ENCODE results near the gene P2RX6. TPM values are rescaled to one million over a fixed set of nuclear protein-coding genes. Genes with fewer than 3 reads are reported as not detected.
"Not testable (repeated sequence)": the region's sequence is repeated elsewhere in the genome, so short reads cannot be mapped to it uniquely, and the experiment has no call there.

The P2RX6 gene
- total RNA-seq, 6 donors from 2014 or later: 0.39 to 22.0 (median 0.65) TPM

DNA sequence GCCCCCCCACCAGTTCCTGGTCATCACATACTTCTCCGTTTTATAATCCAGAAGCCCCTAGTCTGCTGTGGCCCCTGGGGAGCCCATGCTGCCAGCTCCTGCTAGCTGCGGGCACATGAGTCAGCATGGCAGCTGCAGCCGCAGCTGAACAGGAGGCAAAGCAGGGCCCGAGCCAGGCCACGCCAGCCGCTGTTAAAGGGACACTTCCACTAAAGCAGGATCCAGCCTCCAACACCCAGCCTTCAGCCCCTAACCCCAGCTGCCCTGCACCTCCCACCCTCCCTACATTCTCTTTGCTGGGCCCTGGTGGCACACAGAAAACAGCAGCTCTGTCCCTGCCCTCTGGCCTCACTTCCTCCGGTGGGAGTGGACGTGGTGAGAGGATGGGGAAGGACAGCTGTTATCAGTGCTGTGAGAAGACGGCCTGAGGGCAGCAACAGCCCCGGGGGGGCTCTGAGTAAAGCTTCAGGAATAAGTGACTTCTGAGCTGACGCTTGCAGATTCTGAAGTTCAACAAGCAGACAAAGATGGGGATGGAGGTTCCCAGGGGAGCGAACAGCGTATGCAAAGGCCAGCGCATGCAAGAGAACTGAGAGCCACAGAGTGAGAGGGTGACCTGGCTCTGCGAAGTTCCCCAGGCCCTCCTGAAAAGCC lies 30.1 kb downstream of the P2RX6 start:
- H3K9me3 ChIP-seq: no peaks in the 10 kb centered on the region
- H3K27me3 ChIP-seq: no peaks in the 10 kb centered on the region
- H3K27ac ChIP-seq: peak overlapping the region in 1 of 4 donors; percentile 49
- H3K4me3 ChIP-seq: peak overlapping the region in 3 of 4 donors; percentile 31 to 53 (median 42)
- H3K4me1 ChIP-seq: peaks cover 12 to 16% (median 14%) of the 10 kb centered on the region in 4 donors
- WGBS, 2 donors: 20 to 26% methylated on average over 13 to 15 of the region's 15 CpGs
- TF ChIP-seq EP300 (IDR thresholded peaks at IDR 0.05): no peak
- TF ChIP-seq POLR2A (IDR thresholded peaks at IDR 0.05): no peak
- no peak for TF ChIP-seq POLR2AphosphoS5 (IDR thresholded peaks at IDR 0.05)
- TF ChIP-seq, protein P1, sequence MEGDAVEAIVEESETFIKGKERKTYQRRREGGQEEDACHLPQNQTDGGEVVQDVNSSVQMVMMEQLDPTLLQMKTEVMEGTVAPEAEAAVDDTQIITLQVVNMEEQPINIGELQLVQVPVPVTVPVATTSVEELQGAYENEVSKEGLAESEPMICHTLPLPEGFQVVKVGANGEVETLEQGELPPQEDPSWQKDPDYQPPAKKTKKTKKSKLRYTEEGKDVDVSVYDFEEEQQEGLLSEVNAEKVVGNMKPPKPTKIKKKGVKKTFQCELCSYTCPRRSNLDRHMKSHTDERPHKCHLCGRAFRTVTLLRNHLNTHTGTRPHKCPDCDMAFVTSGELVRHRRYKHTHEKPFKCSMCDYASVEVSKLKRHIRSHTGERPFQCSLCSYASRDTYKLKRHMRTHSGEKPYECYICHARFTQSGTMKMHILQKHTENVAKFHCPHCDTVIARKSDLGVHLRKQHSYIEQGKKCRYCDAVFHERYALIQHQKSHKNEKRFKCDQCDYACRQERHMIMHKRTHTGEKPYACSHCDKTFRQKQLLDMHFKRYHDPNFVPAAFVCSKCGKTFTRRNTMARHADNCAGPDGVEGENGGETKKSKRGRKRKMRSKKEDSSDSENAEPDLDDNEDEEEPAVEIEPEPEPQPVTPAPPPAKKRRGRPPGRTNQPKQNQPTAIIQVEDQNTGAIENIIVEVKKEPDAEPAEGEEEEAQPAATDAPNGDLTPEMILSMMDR (IDR thresholded peaks at IDR 0.05): no peak
- no peaks in the 10 kb centered on the region for H3K36me3 ChIP-seq
- ATAC-seq (ENCODE audit: low FRiP score in 2 of 2) (peak; percentile 1 to 46), DNase-seq (peak in 1 of 2 donors; percentile 83)

DNA sequence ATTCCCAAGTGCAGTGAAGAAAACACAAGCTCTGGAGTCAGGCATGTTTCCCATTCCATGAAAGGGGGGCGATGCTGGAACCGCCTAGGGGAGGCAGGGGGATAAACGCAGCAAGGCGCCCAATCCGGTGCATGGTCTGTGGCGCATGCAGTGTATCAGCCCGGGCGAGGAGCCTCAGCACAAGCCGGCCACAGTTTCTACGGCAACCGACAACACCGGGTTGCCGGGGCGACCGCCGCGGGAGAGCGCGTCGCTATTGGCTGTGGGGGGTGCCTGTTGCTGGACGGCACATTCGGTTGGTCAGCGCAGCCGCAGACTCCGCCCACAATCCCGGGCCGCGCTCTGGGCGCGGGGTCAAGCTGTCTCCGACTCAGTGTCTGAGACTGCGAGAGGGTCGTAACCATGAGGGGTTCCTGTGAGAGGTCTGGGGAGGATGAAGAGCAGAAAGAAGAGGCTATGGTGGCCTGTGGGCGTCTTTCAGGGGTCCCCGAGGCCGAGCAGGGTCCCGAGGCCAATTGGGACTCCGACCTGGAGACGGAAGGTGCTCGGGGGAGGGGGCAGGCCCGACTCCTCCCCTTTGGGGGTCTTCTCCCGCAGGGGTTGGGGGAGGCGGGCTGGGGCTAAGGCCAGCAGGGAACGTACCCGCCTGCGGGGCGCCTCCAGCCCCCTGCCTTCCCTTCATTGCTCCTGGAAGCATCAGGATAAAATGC lies 30.8 kb downstream of the P2RX6 start, which contains the start of gene LRRC74B:
TSS of gene LRRC74B (plus strand) at position 362 of the 710 bp plus-strand sequence. CDS start at position 403, 41 bp downstream.
- DNase-seq (peak; percentile 86 to 97), ATAC-seq (ENCODE audit: low FRiP score in 2 of 2) (peak; percentile 86 to 97)
- Histone ChIP-seq H3K4me1 (peaks cover 12 to 16% (median 14%) of the 10 kb centered on the region in 4 donors), H3K27ac (peak within 1 kb of the TSS in 1 of 4 donors; percentile 49), H3K27me3 (no peaks in the 10 kb centered on the region), H3K4me3 (peak within 1 kb of the TSS in 3 of 4 donors; percentile 31 to 53 (median 42)), H3K9me3 (no peaks in the 10 kb centered on the region), H3K36me3 (no peaks in the 10 kb centered on the region)
- WGBS, 2 donors: 3 to 39% methylated on average over 8 to 33 of the region's 47 CpGs
- TF ChIP-seq POLR2A (IDR thresholded peaks at IDR 0.05): peak in 1 of 4 donors; percentile 7
- TF ChIP-seq, protein P1 (IDR thresholded peaks at IDR 0.05): no peak

DNA sequence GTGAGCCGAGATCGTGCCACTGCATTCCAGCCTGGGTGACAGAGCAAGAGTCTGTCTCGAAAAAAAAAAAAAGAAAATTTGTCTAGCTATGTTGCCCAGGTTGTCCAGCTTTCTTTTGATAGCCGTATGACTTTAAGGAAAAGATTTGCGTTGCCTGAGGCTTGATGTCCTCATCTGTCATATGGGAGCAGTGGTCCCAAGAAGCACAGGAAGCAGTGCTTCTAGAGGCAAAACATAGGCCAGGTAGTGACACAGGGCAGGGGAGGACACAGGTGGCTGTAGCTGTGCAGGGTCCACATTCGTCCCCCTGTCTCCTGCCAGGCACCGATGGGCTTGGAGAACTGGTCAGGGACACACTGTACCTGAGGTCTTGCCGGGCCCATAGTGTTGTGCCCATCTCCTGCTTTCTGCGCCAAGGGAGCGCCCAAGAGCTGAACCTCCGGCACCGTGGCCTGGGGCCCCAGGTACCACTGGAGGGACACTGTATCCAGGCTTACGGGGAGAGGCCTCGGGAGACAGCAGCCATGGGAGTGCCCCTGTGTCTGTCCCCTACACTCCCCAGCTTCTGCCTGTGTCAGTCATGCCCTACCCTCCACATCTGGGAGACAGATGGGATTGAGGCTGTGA lies 32.2 kb downstream of the P2RX6 start:
- ATAC-seq (ENCODE audit: low FRiP score in 2 of 2) (no peak), DNase-seq (no peak)
- 90 to 92% methylated on average over 8 to 14 of the region's 14 CpGs for WGBS, 2 donors
- no peaks in the 10 kb centered on the region for H3K9me3 ChIP-seq
- H3K27me3 ChIP-seq: no peaks in the 10 kb centered on the region
- no peak for TF ChIP-seq EP300 (IDR thresholded peaks at IDR 0.05)
- TF ChIP-seq, protein P1 (IDR thresholded peaks at IDR 0.05): no peak
- no peak for TF ChIP-seq POLR2A (IDR thresholded peaks at IDR 0.05)
- TF ChIP-seq POLR2AphosphoS5 (IDR thresholded peaks at IDR 0.05): no peak
- no peak overlapping the region for H3K4me3 ChIP-seq
- no peak overlapping the region for H3K27ac ChIP-seq
- peaks cover 12 to 16% (median 14%) of the 10 kb centered on the region in 4 donors for H3K4me1 ChIP-seq
- no peaks in the 10 kb centered on the region for H3K36me3 ChIP-seq

DNA sequence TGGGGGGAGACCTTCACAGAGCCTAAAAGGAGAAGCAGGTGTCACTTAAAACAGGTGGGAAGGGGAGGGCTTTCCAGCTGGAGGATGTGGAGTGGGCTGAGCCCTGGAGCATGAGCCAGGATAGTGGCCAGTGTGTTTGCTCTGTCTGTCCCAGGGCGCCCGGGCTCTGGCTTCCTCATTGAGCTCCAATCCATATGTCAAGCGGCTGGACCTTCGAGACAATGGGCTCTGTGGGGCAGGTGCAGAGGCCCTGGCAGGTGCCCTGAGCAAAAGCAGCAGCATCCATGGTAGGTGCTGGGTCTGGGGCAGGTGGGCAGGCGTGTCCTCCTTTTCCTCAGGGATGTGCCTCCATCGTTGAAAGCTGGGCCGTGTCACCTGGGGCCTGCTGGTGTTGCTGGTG lies 32.8 kb downstream of the P2RX6 start:
- Histone ChIP-seq H3K9me3 (no peaks in the 10 kb centered on the region), H3K4me3 (no peak overlapping the region), H3K36me3 (no peaks in the 10 kb centered on the region), H3K27ac (no peak overlapping the region), H3K27me3 (no peaks in the 10 kb centered on the region), H3K4me1 (peaks cover 12 to 16% (median 14%) of the 10 kb centered on the region in 4 donors)
- 72 to 83% methylated on average over 2 to 7 of the region's 7 CpGs for WGBS, 2 donors
- TF ChIP-seq, protein P1 (IDR thresholded peaks at IDR 0.05): no peak
- TF ChIP-seq POLR2A (IDR thresholded peaks at IDR 0.05) (no peak), EP300 (IDR thresholded peaks at IDR 0.05) (no peak), POLR2AphosphoS5 (IDR thresholded peaks at IDR 0.05) (no peak)
- ATAC-seq (ENCODE audit: low FRiP score in 2 of 2) (no peak), DNase-seq (no peak)

DNA sequence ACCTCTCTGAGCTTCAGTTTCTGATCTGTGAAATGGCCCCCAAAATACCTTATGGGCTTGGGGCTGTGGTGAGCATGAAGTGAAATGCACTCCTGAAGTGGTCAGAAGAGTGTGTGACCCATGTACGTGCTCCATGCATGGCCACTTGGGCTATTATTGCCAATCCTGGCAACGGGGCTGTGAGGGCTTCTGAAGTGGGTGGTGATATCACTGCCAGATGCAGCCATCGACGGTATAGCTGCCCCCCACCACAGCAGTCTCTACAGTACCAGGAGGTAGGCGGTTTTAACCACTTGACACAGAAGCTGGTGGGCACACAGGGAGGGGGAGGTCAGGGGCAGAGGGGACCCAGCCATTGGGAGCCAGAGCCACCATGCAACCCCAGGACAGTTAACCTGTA lies 33.5 kb downstream of the P2RX6 start:
- DNase-seq; H3K4me3 ChIP-seq; H3K27ac ChIP-seq; H3K9me3 ChIP-seq; ATAC-seq (ENCODE audit: low FRiP score in 2 of 2); H3K27me3 ChIP-seq; H3K36me3 ChIP-seq: not testable (repeated sequence)
- H3K4me1 ChIP-seq: peaks cover 12 to 16% (median 14%) of the 10 kb centered on the region in 4 donors
- WGBS, 2 donors: 68 to 86% methylated on average over 1 to 5 of the region's 5 CpGs

DNA sequence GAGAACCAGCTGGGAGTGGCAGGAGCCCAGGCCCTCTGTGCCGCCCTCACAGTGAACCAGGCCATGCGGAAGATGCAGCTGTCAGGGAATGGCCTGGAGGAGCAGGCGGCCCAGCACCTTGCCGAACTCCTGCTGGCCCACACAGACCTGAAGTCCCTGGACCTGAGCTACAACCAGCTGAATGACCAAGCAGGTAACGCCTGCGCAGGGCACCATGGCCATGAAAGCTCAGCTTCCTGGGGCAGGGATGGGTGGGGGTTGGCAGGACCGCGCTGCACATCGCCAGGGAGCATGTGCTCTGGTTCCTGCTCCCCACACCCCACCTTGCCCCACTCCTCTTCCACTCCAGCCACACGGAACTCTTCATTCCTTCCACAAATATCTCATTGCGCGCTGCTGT lies 34.0 kb downstream of the P2RX6 start:
- not testable (repeated sequence) for H3K4me3 ChIP-seq; ATAC-seq (ENCODE audit: low FRiP score in 2 of 2); H3K27me3 ChIP-seq; H3K9me3 ChIP-seq; H3K36me3 ChIP-seq; H3K27ac ChIP-seq; DNase-seq
- WGBS, 2 donors: 100% methylated on average over 2 of the region's 12 CpGs
- H3K4me1 ChIP-seq: peaks cover 12 to 16% (median 14%) of the 10 kb centered on the region in 4 donors
